OCI-LY7 (cell line): ENCODE results near the gene ADAM12. TPM values are rescaled to one million over a fixed set of nuclear protein-coding genes. Genes with fewer than 3 reads are reported as not detected.

Source experiments
- BruUV-seq: library from RNA; stranded (reverse); fragments of 400-500 nt; replicated peaks from 2 replicates; lab custom pipeline; 2021; lab: Mats Ljungman, UMichigan
- CTCF ChIA-PET: fragments of 300-600 bp; sonication (Branson Sonifier 250); formaldehyde crosslinking; loops from one replicate; lab custom pipeline; 2022; ENCODE audit warnings: antibody characterized with exemption; ENCODE audit not compliant: unreplicated experiment; lab: Charles Lee
- POLR2A ChIA-PET: fragments of 300-600 bp; sonication (Branson Sonifier 250); formaldehyde crosslinking; loops from one replicate; lab custom pipeline; 2022; ENCODE audit warnings: antibody characterized with exemption; lab: Charles Lee
- DNase-seq: peaks from one replicate; pipeline ENCODE4 v3.0.0-alpha.2; 2015; ENCODE audit warnings: low spot score
- H2AFZ ChIP-seq: fragments of 200-600 bp; sonication (generic), shearing (Covaris generic); 2 replicates; pipeline ENCODE4 v1.6.1; 2014; ENCODE audit warnings: mild to moderate bottlenecking, antibody characterized with exemption, low read length, moderate library complexity
- H3K27ac ChIP-seq: fragments of 200-600 bp; sonication (generic); 2 replicates; pipeline ENCODE4 v1.5.1; 2014; ENCODE audit warnings: mixed run types, low read depth, mild to moderate bottlenecking, moderate library complexity, low read length, inconsistent platforms; ENCODE audit not compliant: poor library complexity, severe bottlenecking
- H3K36me3 ChIP-seq: fragments of 200-600 bp; sonication (generic); 2 replicates; pipeline ENCODE4 v1.6.1; 2014; ENCODE audit warnings: mild to moderate bottlenecking, antibody characterized with exemption, low read length, moderate library complexity, mixed read lengths; ENCODE audit not compliant: insufficient read depth
- H3K4me1 ChIP-seq: fragments of 200-600 bp; sonication (generic); 2 replicates; pipeline ENCODE4 v1.5.1; 2014; ENCODE audit warnings: mild to moderate bottlenecking, low read length; ENCODE audit not compliant: insufficient read depth, poor library complexity, severe bottlenecking
- H3K4me2 ChIP-seq: fragments of 200-600 bp; sonication (generic); 2 replicates; pipeline ENCODE4 v1.6.1; 2014; ENCODE audit warnings: mild to moderate bottlenecking, low read length
- H3K4me3 ChIP-seq: fragments of 200-600 bp; sonication (generic); 2 replicates; pipeline ENCODE4 v1.5.1; 2014; ENCODE audit warnings: mild to moderate bottlenecking, low read depth, low read length; ENCODE audit not compliant: poor library complexity, severe bottlenecking
- H3K79me2 ChIP-seq: fragments of 200-600 bp; sonication (generic); 2 replicates; pipeline ENCODE4 v1.6.1; 2016; ENCODE audit warnings: low read depth, mild to moderate bottlenecking, low read length, moderate library complexity, mixed read lengths; ENCODE audit not compliant: insufficient read depth
- H3K9me2 ChIP-seq: fragments of 200-600 bp; sonication (generic); 2 replicates; pipeline ENCODE4 v1.6.1; 2016; ENCODE audit warnings: mild to moderate bottlenecking, low read length, mixed read lengths; ENCODE audit not compliant: insufficient read depth
- H3K9me3 ChIP-seq: fragments of 200-600 bp; sonication (generic); 2 replicates; pipeline ENCODE4 v1.6.1; 2014; ENCODE audit warnings: mild to moderate bottlenecking, mixed run types, low read length, mixed read lengths
- H4K20me1 ChIP-seq: fragments of 200-600 bp; sonication (generic); 2 replicates; pipeline ENCODE4 v1.6.1; 2014; ENCODE audit warnings: mild to moderate bottlenecking, antibody characterized with exemption, low read length, moderate library complexity, mixed read lengths; ENCODE audit not compliant: insufficient read depth
- CTCF ChIP-seq: fragments of 200-600 bp; sonication (generic); conservative IDR thresholded peaks from 2 replicates; pipeline ENCODE4 v1.5.1; 2014; ENCODE audit warnings: mild to moderate bottlenecking, antibody characterized with exemption, low read length, moderate library complexity, mixed read lengths
- EZH2phosphoT487 ChIP-seq: fragments of 200-600 bp; sonication (generic); IDR thresholded peaks from 2 replicates; pipeline ENCODE4 v1.6.1; 2018; ENCODE audit warnings: low read depth, borderline replicate concordance, mild to moderate bottlenecking, mixed run types, antibody characterized with exemption, low read length, moderate library complexity, mixed read lengths
- intact Hi-C: fragments of 100-400 bp; cut with micrococcal nuclease; formaldehyde crosslinking; loops from one replicate; pipeline ENCODE4 v1.10.0; 2022; ENCODE audit not compliant: unreplicated experiment
- total RNA-seq, 2 experiments: library from RNA; depleted of rRNA in 1 of 2; stranded (reverse); fragments of >200 nt in 1 of 2; shearing (Covaris generic) in 1 of 2; gene quantifications; 2 replicates each; pipeline ENCODE4 v1.2.3, GENCODE V29; 2014 to 2022

The ADAM12 gene
- total RNA-seq, 2 experiments from 2014 or later = 0.06 TPM; not detected in 1

GRCh38 chr10:126099366-126099765 lies 288.9 kb downstream of the ADAM12 start:
- Histone ChIP-seq H3K4me1 (no peaks in the 10 kb centered on the region), H3K4me2 (no peak overlapping the region), H2AFZ (no peak overlapping the region), H3K79me2 (no peaks in the 10 kb centered on the region), H3K9me2 (no peaks in the 10 kb centered on the region), H3K4me3 (no peak overlapping the region), H3K9me3 (no peaks in the 10 kb centered on the region), H3K36me3 (no peaks in the 10 kb centered on the region), H3K27ac (no peak overlapping the region), H4K20me1 (no peaks in the 10 kb centered on the region)
- DNase-seq = no peak
- POLR2A ChIA-PET = interaction anchor here (0.6 to 0.9 kb wide), 2 partner anchors 41 to 1064 kb away, joined by 3 read pairs; no protein-coding TSS in a partner anchor
- TF ChIP-seq CTCF = no peak
- no peak for TF ChIP-seq EZH2phosphoT487
- no TSS peak for BruUV-seq
- CTCF ChIA-PET = no interaction called here
- intact Hi-C loops = no loop called here

GRCh38 chr10:126098226-126098581 lies 290.1 kb downstream of the ADAM12 start:
- no peaks in the 10 kb centered on the region for H3K9me2 ChIP-seq
- intact Hi-C loops = no loop called here
- DNase-seq = no peak
- H3K36me3 ChIP-seq = no peaks in the 10 kb centered on the region
- no peak for TF ChIP-seq EZH2phosphoT487
- POLR2A ChIA-PET = interaction anchor here (0.7 kb wide), 1 partner anchor 631 kb away, joined by 4 read pairs; no protein-coding TSS in a partner anchor
- no peaks in the 10 kb centered on the region for H4K20me1 ChIP-seq
- no peak overlapping the region for H3K27ac ChIP-seq
- no peak overlapping the region for H2AFZ ChIP-seq
- H3K79me2 ChIP-seq = no peaks in the 10 kb centered on the region
- CTCF ChIA-PET = no interaction called here
- H3K4me1 ChIP-seq = no peaks in the 10 kb centered on the region
- no peaks in the 10 kb centered on the region for H3K9me3 ChIP-seq
- no TSS peak for BruUV-seq
- no peak overlapping the region for H3K4me3 ChIP-seq
- no peak overlapping the region for H3K4me2 ChIP-seq

GRCh38 chr10:126097558-126098225 lies 290.6 kb downstream of the ADAM12 start:
- H3K4me1 ChIP-seq = no peaks in the 10 kb centered on the region
- H3K79me2 ChIP-seq = no peaks in the 10 kb centered on the region
- no peak for DNase-seq
- no peak overlapping the region for H3K27ac ChIP-seq
- ChIA-PET POLR2A (interaction anchor here (0.5 to 0.7 kb wide), 3 partner anchors 242 to 659 kb away, joined by 3 to 4 read pairs (median 3); no protein-coding TSS in a partner anchor), CTCF (no interaction called here)
- no peaks in the 10 kb centered on the region for H3K9me3 ChIP-seq
- no peaks in the 10 kb centered on the region for H3K36me3 ChIP-seq
- H4K20me1 ChIP-seq = no peaks in the 10 kb centered on the region
- no peak overlapping the region for H3K4me2 ChIP-seq
- intact Hi-C loops = no loop called here
- no TSS peak for BruUV-seq
- no peak overlapping the region for H2AFZ ChIP-seq
- TF ChIP-seq CTCF (peak; percentile 46; the same call in 1 of the 2 replicates), EZH2phosphoT487 (no peak)
- no peaks in the 10 kb centered on the region for H3K9me2 ChIP-seq
- no peak overlapping the region for H3K4me3 ChIP-seq
